K562 (cell line): ENCODE measurements around the gene KCTD1. TPM values are rescaled to one million over a fixed set of nuclear protein-coding genes. Genes with fewer than 3 reads are reported as not detected.

Experiments used
- FOXA3 ChIP-seq, 2 experiments: fragments of 450-650 bp in 1 of 2; sonication (generic) in 1 of 2; formaldehyde crosslinking; IDR thresholded peaks in 1 of 2; conservative IDR thresholded peaks in 1 of 2; 2 replicates each; pipeline versions ENCODE4 v1.4.0 to v1.8.0; 2020 to 2022; ENCODE audit warnings: mild to moderate bottlenecking in 2 of 2, missing genetic modification reagents in 1 of 2
- HNRNPK ChIP-seq: fragments of 200-400 bp; formaldehyde crosslinking; IDR thresholded peaks from one replicate; pipeline ENCODE4 v1.6.1; 2018; ENCODE audit warnings: mild to moderate bottlenecking, low read depth, low read length; ENCODE audit not compliant: poor library complexity, severe bottlenecking
- POLR2H ChIP-seq: IDR thresholded peaks from 2 replicates; pipeline ENCODE4 v1.6.1; 2016; ENCODE audit warnings: missing genetic modification characterization, low read depth, mild to moderate bottlenecking, control low read depth, missing compliant biosample characterization, moderate library complexity
- SMARCA4 ChIP-seq: fragments of 450-650 bp; IDR thresholded peaks from 2 replicates; pipeline ENCODE4 v1.6.1; 2016
- SMARCE1 ChIP-seq: fragments of 450-650 bp; IDR thresholded peaks from 2 replicates; pipeline ENCODE4 v1.7.1; 2016; ENCODE audit warnings: mild to moderate bottlenecking
- polyA plus RNA-seq, 8 experiments: library from polyadenylated mRNA; depleted of rRNA in 4 of 8; stranded (reverse) in 5 of 8; unstranded in 3 of 8; fragments of >200 nt; fragmentation: Nextera tagmentation in 2 of 8; fragmentation: Illumina TruSeq in 1 of 8; extraction: Ambion mirVana in 2 of 8; extraction: Trizol in 1 of 8; gene quantifications; 2 replicates each; pipeline versions ENCODE4 v1.2.1 to v1.2.3, GENCODE V29; 2011 to 2014; ENCODE audit warnings: inconsistent platforms in 1 of 8, missing spikeins in 1 of 8
- total RNA-seq, 7 experiments: library from RNA; depleted of rRNA in 6 of 7; stranded (reverse); fragments of >200 nt in 6 of 7; fragmentation: Illumina TruSeq in 2 of 7; extraction: Trizol in 2 of 7; gene quantifications; 2 replicates each; pipeline versions ENCODE4 v1.2.1 to v1.2.3, GENCODE V29; 2011 to 2021; ENCODE audit warnings: low replicate concordance in 1 of 7
- TF ChIP-seq, protein P1 (sequence below): IDR thresholded peaks from 3 replicates; pipeline ENCODE4 v1.6.1; 2011; ENCODE audit warnings: borderline replicate concordance, mild to moderate bottlenecking, moderate library complexity; ENCODE audit not compliant: insufficient read length; ENCODE audit errors: extremely low read depth

Gene KCTD1
- total and polyA plus RNA-seq, 9 of the 15 experiments (the other 6 are each of a cell fraction or from before 2014, with no cell fraction given) = not detected

GRCh38 chr18:26549263-26550094 is 1.1 kb upstream of the KCTD1 start (continued):
- TF ChIP-seq, protein P1, sequence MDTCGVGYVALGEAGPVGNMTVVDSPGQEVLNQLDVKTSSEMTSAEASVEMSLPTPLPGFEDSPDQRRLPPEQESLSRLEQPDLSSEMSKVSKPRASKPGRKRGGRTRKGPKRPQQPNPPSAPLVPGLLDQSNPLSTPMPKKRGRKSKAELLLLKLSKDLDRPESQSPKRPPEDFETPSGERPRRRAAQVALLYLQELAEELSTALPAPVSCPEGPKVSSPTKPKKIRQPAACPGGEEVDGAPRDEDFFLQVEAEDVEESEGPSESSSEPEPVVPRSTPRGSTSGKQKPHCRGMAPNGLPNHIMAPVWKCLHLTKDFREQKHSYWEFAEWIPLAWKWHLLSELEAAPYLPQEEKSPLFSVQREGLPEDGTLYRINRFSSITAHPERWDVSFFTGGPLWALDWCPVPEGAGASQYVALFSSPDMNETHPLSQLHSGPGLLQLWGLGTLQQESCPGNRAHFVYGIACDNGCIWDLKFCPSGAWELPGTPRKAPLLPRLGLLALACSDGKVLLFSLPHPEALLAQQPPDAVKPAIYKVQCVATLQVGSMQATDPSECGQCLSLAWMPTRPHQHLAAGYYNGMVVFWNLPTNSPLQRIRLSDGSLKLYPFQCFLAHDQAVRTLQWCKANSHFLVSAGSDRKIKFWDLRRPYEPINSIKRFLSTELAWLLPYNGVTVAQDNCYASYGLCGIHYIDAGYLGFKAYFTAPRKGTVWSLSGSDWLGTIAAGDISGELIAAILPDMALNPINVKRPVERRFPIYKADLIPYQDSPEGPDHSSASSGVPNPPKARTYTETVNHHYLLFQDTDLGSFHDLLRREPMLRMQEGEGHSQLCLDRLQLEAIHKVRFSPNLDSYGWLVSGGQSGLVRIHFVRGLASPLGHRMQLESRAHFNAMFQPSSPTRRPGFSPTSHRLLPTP = no peak
- TF ChIP-seq FOXA3 (CRISPR knock-in tag; conservative IDR thresholded peaks at IDR 0.05 in 1 of 2, IDR thresholded peaks at IDR 0.05 in 1 of 2) (no peak), HNRNPK (no peak), SMARCA4 (no peak), SMARCE1 (no peak), POLR2H (tag) (no peak)
